ENCODE results near the gene AQR. TPM values are rescaled to one million over a fixed set of nuclear protein-coding genes. Genes with fewer than 3 reads are reported as not detected.
"Not testable (repeated sequence)": the region's sequence is repeated elsewhere in the genome, so short reads cannot be mapped to it uniquely, and the experiment has no call there.

The AQR gene
- total RNA-seq, 1 donor from 2014 or later, result 48.5 TPM

DNA sequence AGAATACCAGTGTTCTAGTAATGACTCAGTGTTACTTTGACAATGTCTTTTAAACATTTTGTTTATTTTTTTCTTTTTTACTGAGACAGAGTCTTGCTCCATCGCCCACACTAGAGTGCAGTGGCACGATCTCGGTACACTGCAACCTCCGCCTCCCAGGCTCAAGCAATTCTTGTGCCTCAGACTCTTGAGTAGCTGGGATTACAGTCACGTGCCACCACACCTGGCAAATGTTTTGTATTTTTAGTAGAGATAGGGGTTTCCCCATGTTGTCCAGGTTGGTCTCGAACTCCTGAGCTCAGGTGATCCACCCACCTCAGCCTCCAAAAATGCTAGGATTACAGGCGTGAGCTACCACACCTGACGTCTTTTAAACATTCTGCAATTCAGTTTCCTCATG is 15.7 kb downstream of the AQR start:
- no peak for DNase-seq (ENCODE audit: low spot score)

- no peak for DNase-seq (ENCODE audit: low spot score)
Measured at GRCh38 chr15:34952481-34952880, 17.1 kb downstream of the AQR start.

GRCh38 chr15:34951993-34952392 is 17.5 kb downstream of the AQR start:
- no peak for DNase-seq (ENCODE audit: low spot score)

GRCh38 chr15:34944936-34945335 is 24.6 kb downstream of the AQR start:
- DNase-seq (ENCODE audit: low spot score), result no peak

DNA sequence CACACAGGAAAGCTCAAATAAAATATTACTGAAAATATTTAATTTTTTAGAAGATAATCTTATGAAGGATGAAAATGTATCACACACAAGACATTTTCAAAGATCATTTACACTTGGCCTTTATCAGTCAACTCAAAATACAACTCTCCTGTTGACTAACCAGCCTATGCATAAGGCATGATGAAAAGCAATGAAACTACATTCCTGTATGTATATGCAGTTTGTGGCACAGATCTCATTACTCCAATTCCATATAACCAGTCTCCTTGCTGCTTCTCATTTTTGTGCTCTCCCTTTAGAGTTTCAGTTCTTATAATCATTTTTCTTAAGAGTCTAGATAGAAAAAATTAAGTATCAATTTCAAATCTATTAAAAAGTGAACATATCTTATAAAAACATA is 25.8 kb downstream of the AQR start:
- no peak for DNase-seq (ENCODE audit: low spot score)

- not testable (repeated sequence) for DNase-seq (ENCODE audit: low spot score)
Measured at GRCh38 chr15:34943264-34943663, 26.3 kb downstream of the AQR start.

DNA sequence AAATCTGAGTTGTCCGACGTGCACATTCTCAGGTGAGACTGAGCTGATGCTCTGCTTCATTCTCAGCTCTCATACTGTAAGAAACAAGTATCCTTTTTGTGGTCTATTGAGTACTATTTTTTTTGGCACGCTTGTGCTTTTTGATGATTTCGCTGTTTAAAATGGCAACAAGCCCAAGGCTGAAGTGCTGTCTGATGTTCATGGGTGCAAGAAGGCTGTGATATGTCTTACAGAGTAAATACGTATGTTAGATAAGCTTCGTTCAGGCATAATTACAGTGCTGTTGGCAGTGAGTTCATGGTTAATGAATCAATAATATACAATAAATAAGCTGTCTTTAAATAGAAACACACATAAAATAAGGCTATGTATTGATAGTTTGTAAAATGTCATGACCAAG is 27.2 kb downstream of the AQR start:
- no peak for DNase-seq (ENCODE audit: low spot score)

GRCh38 chr15:34941831-34942230 is 27.7 kb downstream of the AQR start:
- DNase-seq (ENCODE audit: low spot score), result no peak

DNA sequence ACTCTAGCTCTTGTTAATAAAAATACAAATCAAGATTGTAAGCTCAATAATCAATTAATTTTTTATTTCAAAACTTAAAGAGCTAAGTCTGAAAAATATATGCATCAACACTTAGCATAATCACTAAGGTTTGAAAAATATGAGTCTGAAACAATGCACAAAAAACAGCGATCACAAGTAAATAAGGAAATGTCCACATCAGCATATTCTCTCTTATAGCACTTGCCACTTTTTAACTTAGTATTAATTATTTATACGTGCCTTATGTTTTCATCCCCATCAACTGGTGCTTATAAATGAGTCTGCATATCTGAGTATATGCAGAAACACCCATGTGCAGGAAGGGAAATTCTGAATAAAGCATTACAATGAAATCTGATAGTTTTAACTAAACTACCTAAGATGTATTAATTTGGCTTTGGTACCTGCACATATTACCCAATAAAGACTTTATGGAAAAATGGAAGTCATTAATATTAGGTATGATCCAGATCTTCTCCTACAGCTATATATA is 28.3 kb downstream of the AQR start:
- no peak for DNase-seq (ENCODE audit: low spot score)

- no peak for DNase-seq (ENCODE audit: low spot score)
Measured at GRCh38 chr15:34933432-34933975, 36.0 kb downstream of the AQR start.

- not testable (repeated sequence) for DNase-seq (ENCODE audit: low spot score)
Measured at GRCh38 chr15:34928349-34928748, 41.2 kb downstream of the AQR start.

- no peak for DNase-seq (ENCODE audit: low spot score)
Measured at GRCh38 chr15:34927726-34928125, 41.8 kb downstream of the AQR start.

GRCh38 chr15:34914317-34914716 is 55.2 kb downstream of the AQR start:
- no peak for DNase-seq (ENCODE audit: low spot score)

- DNase-seq (ENCODE audit: low spot score), result no peak
Measured at GRCh38 chr15:34905047-34905446, 64.5 kb downstream of the AQR start.

DNA sequence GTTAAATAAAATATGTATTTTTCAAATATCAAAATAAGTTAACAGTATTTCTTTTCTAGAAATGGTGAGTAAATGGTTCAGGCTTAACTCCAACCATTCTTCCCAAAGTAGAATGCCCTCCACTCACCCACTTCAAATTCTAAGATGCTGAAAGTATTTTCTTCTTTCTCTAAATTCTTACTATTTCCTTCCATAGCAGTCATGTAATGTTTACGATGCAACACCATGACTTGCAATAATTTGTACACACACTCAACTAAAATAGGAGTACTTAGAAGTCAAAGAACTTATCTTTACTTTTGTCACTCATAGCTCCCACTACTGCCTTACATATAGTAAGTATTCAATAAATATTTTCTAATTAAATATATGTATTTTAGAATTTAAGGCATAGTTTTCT is 65.0 kb downstream of the AQR start:
- no peak for DNase-seq (ENCODE audit: low spot score)

DNA sequence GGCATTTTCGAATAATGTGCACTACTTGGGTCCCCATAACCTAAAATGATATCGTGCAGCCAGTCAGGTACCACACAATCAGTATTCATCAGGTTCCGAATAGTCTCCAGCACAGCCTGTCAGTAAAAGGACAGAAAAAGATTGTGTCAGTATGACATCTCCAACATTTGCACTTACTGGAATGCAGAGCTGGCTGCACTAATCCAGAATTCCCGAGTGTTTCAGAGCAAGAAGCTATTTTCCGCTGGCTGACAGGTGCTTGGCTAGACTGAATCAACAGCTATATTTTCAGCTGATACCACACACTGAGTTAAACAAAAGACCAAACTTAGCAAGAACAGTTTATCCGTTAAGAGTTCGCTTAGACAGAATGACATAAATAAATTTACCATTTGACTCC is 68.8 kb downstream of the AQR start:
- DNase-seq (ENCODE audit: low spot score), result no peak

DNA sequence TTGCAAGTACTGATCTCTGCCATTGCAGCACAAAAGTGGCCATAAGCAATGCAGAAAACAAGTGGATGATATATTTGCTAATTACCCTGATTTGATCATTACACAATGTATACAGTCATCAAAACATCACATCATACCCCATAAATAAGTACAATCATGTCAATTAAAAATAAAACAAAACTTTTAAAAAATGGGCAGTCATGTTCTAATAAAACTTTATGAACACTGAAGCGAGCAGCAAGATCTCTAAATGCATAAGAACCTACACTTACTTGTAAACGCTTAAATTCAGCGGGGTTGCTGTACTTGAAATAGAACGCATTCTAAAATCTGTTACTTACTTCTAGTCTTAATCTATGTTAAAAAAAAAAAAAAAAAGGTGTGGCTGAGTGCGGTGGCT is 73.4 kb downstream of the AQR start:
- no peak for DNase-seq (ENCODE audit: low spot score)

DNA sequence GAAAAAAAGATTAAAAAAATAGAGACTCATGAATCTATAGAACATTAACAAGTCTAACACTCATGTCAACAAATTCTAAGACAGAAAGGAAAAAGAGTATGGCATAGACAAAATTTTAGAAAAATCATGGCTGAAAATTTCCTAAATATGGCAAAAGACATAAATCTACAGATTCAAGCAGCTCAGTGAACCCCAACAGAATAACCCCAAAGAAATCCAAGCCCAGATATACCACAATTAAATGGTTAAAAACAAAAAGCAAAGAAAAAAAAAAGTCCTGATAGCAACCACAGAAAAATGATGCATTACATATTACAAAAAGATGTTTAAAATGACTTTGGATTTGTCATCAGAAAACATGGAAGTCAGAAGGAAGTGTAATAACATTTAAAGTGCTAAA is 75.6 kb downstream of the AQR start:
- no peak for DNase-seq (ENCODE audit: low spot score)

GRCh38 chr15:34892963-34893591 is 76.5 kb downstream of the AQR start:
- no peak for DNase-seq (ENCODE audit: low spot score)

DNA sequence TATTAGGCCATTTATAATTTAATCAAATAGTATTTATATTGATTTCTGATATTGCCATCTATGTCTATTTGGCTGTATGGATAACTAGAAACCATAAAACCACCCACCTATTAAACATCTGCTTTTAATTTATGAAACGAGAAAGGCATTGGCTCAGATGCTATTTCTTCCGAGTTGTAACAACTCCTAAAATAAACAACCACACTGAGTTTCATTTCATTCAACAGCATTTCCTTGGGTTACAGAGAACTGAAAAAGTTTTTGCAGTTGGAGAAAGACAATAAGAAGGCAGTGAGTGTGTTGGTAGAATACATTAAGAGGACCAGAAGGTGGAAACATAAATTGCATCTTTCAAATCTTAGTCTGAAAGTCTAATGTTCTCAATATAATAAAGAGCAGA is 79.1 kb downstream of the AQR start:
- no peak for DNase-seq (ENCODE audit: low spot score)

DNA sequence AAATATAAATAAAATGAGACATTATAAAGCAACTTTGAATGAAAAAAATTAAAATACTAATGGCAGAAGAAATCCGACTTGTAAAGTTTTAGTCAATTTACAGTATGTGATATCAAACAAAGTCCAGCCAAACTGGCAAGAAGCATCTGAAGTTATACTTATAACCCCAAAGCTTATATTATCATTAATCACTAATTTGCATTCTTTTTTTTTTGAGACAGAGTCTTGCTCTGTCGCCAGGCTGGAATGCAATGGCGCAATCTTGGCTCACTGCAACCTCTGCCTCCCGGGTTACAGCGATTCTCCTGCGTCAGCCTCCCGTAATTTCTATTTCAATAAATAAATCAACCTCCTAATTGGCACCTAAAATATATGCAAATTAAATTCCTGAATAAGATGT is 80.1 kb downstream of the AQR start:
- DNase-seq (ENCODE audit: low spot score), result no peak

DNA sequence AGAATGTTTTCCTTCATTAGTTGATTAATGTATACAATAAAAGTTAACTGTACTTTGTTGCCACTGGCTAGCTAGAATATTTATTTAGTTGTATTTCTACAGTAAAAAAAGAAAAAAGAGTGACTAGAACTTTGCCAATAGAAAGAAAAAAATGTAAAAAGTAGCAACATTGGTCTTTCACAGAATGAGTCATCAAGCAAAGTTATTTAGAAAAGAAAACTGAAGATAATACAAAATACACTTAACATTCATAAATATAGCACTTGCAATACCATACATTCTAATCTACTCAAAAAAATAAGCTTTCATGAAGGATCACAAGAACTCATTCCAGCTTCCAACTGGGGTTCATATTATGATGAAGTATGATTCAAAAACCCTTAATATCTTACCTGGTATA is 83.4 kb downstream of the AQR start:
- no peak for DNase-seq (ENCODE audit: low spot score)

- no peak for DNase-seq (ENCODE audit: low spot score)
Measured at GRCh38 chr15:34883633-34884032, 85.9 kb downstream of the AQR start.

DNA sequence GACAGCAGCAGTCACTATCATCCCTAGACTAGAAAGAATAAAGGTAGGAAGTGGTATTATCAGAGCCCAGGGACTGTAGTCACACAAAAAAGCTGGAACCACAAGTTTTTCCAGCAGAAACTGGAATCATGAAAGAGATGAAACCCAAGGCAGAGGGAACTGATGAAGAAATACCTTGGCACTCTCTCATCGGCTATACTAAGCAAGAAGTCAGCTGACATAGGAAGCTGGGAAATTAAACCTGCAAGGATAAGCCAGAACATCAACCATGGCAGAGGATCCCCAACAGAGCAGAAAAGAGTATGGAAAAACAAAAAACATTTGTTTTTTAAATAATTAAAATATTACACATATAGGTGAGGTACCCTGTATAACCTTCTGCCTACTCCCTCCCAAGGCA is 86.5 kb downstream of the AQR start:
- no peak for DNase-seq (ENCODE audit: low spot score)

Measured in ureter (tissue), 1 donor.